GM23248 (cell line): ENCODE measurements around the gene ZNF324B.
"Not testable (repeated sequence)": the region's sequence is repeated elsewhere in the genome, so short reads cannot be mapped to it uniquely, and the experiment has no call there.

Source experiments
- EZH2 ChIP-seq: fragments of 200-600 bp; sonication (generic); IDR thresholded peaks from 2 replicates; pipeline ENCODE4 v1.6.1; 2018; ENCODE audit warnings: antibody characterized with exemption, mild to moderate bottlenecking; ENCODE audit not compliant: insufficient read depth, poor library complexity, severe bottlenecking
- EZH2phosphoT487 ChIP-seq: fragments of 200-600 bp; sonication (generic); IDR thresholded peaks from 2 replicates; pipeline ENCODE4 v1.6.1; 2018; ENCODE audit warnings: antibody characterized with exemption, moderate library complexity, mild to moderate bottlenecking, low read depth; ENCODE audit not compliant: insufficient read depth

DNA sequence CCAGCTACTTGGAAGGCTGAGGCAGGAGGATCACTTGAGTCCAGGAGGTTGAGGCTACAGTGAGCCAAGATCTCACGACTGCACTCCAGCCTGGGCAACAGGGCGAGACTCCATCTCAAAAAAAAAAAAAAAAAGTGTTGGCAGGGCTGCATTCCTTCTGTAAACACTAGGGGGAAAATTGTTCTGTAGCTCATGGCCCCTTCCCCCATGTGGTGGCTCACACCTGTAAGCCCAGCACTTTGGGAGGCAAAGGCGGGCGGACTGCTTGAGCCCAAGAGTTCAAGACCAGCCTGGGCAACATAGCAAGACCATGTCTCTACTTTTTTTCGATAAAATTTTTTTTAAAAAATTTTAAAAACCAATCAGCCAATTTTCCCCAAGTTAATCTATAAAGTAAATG lies 32.9 kb downstream of the ZNF324B start:
- TF ChIP-seq EZH2, EZH2phosphoT487: not testable (repeated sequence)
